ENCODE results near the gene SLC39A8. TPM values are rescaled to one million over a fixed set of nuclear protein-coding genes. Genes with fewer than 3 reads are reported as not detected.

The SLC39A8 gene
- polyA plus RNA-seq, 1 of the 3 experiments (the other 2 are of a cell fraction) = 1.5 TPM

GRCh38 chr4:102217775-102218355 is 127.4 kb downstream of the SLC39A8 start:
- no peak for DNase-seq
- H3K4me3 ChIP-seq (ENCODE audit: low read depth in 2 of 2, low read length in 1 of 2) = no peak overlapping the region
- H3K4me2 ChIP-seq = no peak overlapping the region
- H3K36me3 ChIP-seq (replicated peaks in 1 of 2; ENCODE audit: control insufficient read depth in 1 of 2, insufficient read depth in 2 of 2, low read length in 1 of 2) = no peaks in the 10 kb centered on the region
- no peaks in the 10 kb centered on the region for H3K9me3 ChIP-seq
- no peaks in the 10 kb centered on the region for H3K9me2 ChIP-seq
- no peaks in the 10 kb centered on the region for H3K27me3 ChIP-seq (ENCODE audit: insufficient read depth)
- no peaks in the 10 kb centered on the region; a peak in 1 of 4 replicates for H3K4me1 ChIP-seq (ENCODE audit: control insufficient read depth in 1 of 2, insufficient read depth in 2 of 2, low read depth in 1 of 2, low read length in 1 of 2)
- H2AFZ ChIP-seq (ENCODE audit: low read depth) = no peak overlapping the region
- no peaks in the 10 kb centered on the region for H3F3A ChIP-seq (replicated peaks; ENCODE audit: insufficient read depth)
- H3K79me2 ChIP-seq (ENCODE audit: insufficient read depth) = no peaks in the 10 kb centered on the region
- H3K27ac ChIP-seq (ENCODE audit: low read depth in 2 of 2, low read length in 1 of 2) = no peak overlapping the region
- WGBS (ENCODE audit: low lambda C conversion rate) = 85% methylated on average over 1 of the region's 1 CpG
- CTCF ChIA-PET = no interaction called here
- no peaks in the 10 kb centered on the region for H4K20me1 ChIP-seq (ENCODE audit: insufficient read depth)
- peak; percentile 86 for TF ChIP-seq REST (IDR thresholded peaks at IDR 0.05; ENCODE audit: low read depth, low read length)
- no peak for TF ChIP-seq GATA2 (CRISPR knock-in tag; IDR thresholded peaks at IDR 0.05)
- POLR2A ChIA-PET = no interaction called here
- no peak overlapping the region for H3K9ac ChIP-seq

- no peaks in the 10 kb centered on the region for H3K27me3 ChIP-seq (ENCODE audit: insufficient read depth)
- H3K27ac ChIP-seq (ENCODE audit: low read depth in 2 of 2, low read length in 1 of 2) = no peak overlapping the region
- no peaks in the 10 kb centered on the region for H3F3A ChIP-seq (replicated peaks; ENCODE audit: insufficient read depth)
- no peak overlapping the region for H3K4me3 ChIP-seq (ENCODE audit: low read depth in 2 of 2, low read length in 1 of 2)
- H3K4me1 ChIP-seq (ENCODE audit: control insufficient read depth in 1 of 2, insufficient read depth in 2 of 2, low read depth in 1 of 2, low read length in 1 of 2) = no peaks in the 10 kb centered on the region; a peak in 1 of 4 replicates
- 52% methylated on average over 3 of the region's 3 CpGs for WGBS (ENCODE audit: low lambda C conversion rate)
- H3K9me2 ChIP-seq = no peaks in the 10 kb centered on the region
- POLR2A ChIA-PET = no interaction called here
- H3K4me2 ChIP-seq = no peak overlapping the region
- CTCF ChIA-PET = no interaction called here
- TF ChIP-seq FOXM1 (IDR thresholded peaks at IDR 0.05; ENCODE audit: low read depth) (no peak), MXI1 (IDR thresholded peaks at IDR 0.05; ENCODE audit: low read depth, low read length) (no peak), SMC3 (IDR thresholded peaks at IDR 0.05; ENCODE audit: low read depth, low read length) (no peak), YY1 (IDR thresholded peaks at IDR 0.05; ENCODE audit: low read depth) (no peak), TEAD4 (IDR thresholded peaks at IDR 0.05; ENCODE audit: borderline replicate concordance, insufficient read depth) (no peak), USF1 (IDR thresholded peaks at IDR 0.05; ENCODE audit: borderline replicate concordance, low read depth) (no peak), EP300 (IDR thresholded peaks at IDR 0.05; ENCODE audit: borderline replicate concordance in 1 of 2, low read depth in 1 of 2, low read length in 1 of 2) (no peak), GATA2 (CRISPR knock-in tag; IDR thresholded peaks at IDR 0.05) (no peak), RXRA (IDR thresholded peaks at IDR 0.05; ENCODE audit: borderline replicate concordance, low read depth) (no peak), RCOR1 (IDR thresholded peaks at IDR 0.05; ENCODE audit: low read length) (no peak), TAF1 (IDR thresholded peaks at IDR 0.05; ENCODE audit: borderline replicate concordance, low read depth, low read length) (no peak)
- DNase-seq = no peak
- H2AFZ ChIP-seq (ENCODE audit: low read depth) = no peak overlapping the region
- H3K9me3 ChIP-seq = no peaks in the 10 kb centered on the region
- H3K9ac ChIP-seq = no peak overlapping the region
- H3K79me2 ChIP-seq (ENCODE audit: insufficient read depth) = no peaks in the 10 kb centered on the region
- H3K36me3 ChIP-seq (replicated peaks in 1 of 2; ENCODE audit: control insufficient read depth in 1 of 2, insufficient read depth in 2 of 2, low read length in 1 of 2) = no peaks in the 10 kb centered on the region
- no peaks in the 10 kb centered on the region for H4K20me1 ChIP-seq (ENCODE audit: insufficient read depth)
Observed at GRCh38 chr4:102217345-102217744, 127.9 kb downstream of the SLC39A8 start.
